Islet precursor cell (in vitro differentiated cells): Measurements from ENCODE around the gene SPATA17.

ENCODE experiments used
- DNase-seq: peaks from one replicate; pipeline ENCODE4 v3.0.0-alpha.2; 2018

The SPATA17 gene

DNA sequence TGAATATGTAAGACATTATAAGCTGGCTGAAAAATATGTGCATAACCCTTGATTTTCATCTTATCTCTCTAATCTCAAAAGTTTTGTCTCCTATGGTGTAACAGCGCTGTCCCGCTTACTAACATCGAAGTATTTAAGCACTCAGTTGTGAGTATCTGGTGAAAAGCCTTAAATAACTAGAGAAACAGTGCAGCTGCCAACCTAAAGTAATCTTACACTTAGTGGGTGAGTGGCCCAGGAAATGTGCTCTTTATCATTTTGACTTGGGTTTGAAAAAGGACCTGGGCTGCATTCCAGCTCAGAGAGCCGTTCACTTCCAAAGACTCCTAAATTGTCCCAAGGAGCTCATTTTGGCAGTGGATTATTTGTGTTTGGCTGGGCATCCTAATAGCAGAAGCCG is 225.9 kb downstream of the SPATA17 start:
- DNase-seq: no peak

DNA sequence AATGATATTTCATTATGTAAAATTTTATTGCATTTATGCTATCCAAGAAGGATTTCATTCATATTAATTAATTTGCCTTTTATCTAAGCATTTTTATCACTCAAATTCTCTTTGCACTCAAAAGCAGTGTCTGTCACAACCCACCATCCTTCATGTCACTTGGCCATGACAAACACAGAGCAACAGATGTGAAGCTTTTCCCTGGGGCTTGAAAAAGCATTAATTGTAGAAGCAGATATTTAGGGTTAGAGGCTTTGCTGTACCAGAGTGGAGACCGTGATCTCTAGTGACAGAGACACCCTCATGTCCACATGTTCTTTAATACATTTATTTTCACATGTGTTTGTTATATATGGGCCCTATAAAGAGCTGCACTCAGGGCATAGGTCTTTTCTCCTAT is 230.5 kb downstream of the SPATA17 start:
- DNase-seq: no peak

DNA sequence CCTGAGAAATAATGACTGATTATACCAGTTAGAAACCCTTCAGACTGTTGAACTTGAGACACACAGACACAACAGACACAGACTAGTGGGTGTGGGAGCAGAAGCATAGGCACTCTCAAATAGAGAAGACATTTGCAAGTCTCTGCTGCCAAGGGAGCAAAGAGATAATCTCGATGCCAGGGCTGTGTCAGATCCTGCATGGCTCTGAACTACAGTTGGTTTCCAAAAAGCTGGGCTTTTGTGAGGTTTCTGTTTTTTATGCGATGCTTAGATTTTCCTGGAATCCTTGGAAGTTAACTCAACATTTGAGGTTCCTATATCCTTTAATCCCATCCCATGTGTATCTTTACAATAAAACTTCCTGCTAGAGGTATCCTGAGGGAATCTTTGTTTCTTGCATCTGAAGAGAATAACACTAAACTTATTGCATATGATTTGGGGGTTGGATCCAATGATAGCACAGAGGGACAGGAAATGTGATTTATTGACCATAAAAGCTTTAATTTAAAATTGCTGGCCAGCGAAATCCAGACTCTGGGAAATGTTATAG is 236.4 kb downstream of the SPATA17 start:
- no peak for DNase-seq

DNA sequence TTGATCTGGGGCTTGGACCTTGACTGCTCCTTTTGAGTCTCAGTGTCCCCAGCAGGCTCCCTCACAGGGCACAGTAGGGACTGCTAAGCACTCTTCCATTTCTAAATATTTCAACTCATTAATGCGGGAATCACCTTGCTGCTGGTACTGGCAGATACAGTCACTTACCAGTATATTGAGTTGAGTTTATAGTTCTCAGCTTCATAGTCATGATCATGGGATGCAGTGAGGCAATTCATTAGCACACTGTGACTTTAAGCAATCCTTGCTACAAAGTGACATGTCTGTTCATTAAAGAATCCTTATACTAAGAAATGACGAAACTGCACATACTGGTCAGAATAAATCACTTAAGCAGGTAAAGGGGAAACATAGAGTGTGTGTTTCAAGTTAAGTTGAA is 240.8 kb downstream of the SPATA17 start:
- DNase-seq: no peak

DNA sequence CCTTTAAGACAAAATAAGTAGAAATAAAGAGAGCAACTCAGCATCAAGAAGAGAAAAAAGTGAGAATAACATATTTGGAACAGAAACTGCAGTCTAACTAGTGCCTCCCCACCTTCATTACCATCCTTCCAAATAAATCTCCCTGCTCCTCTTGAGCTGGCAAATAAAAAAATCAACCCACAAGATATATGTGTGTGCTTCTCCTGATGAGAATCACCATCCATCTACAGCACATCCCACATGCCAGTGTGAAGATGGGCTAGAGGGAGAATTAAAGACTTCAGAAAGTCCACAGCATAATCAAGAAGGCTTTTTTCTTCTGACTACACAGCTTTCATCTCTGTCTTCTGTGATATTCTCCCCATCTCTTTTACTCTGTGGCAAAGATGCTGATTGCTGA is 244.1 kb downstream of the SPATA17 start:
- DNase-seq: no peak

DNA sequence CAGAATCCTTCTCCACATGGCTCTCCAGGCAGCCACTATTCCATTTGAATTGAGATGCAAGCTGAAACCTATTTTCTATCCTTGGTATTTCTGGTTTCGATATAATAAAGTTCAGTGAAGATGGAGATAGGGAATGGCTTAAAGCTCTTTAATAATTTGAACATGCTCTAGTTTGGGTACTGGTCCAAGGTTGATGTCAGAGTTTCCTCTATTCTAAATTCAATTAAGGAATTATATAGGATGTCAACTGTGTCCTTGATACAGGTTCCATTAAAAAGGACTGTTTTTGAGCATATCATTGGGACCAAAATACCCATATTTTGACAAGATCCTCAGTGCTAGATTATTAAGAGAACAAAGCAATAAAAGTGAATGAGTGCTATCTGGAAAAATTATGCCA is 245.3 kb downstream of the SPATA17 start:
- no peak for DNase-seq

DNA sequence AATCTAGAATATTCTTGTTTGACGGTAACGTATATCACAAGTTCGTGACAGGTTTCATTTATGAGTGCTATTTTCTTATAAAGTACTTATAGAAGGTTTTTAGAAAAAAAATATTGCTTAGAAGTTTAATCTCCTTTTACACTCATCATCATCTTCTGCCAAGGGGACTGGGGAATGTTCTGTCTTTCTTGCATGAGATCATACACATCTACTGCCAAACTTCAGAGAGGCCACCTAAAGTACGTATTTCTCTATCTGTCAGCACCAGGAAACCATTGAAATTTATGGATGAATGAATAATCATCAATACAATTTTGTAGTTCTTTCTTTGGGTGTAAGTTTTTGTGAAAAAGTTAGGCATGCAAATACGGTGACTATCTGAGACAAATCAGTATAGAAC is 245.8 kb downstream of the SPATA17 start:
- DNase-seq: no peak

DNA sequence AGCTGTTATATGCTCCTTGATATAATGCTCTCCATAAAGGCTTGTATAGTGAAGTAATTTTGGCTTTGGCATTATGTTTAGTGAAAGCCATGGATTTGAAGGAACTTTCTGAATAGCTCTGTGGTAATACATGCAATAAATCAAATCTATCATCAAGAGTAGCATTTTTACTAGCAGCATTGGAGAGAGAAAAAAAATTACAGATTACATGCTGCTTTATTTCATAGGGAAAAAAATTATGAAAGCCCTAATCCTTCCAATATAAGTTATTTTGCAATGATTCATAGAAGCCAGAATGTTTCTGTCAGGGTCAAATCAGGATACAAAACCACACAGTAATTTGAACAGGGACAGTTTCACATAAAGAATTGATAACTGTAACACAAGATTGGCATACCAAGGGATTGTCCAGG is 250.0 kb downstream of the SPATA17 start:
- no peak for DNase-seq

DNA sequence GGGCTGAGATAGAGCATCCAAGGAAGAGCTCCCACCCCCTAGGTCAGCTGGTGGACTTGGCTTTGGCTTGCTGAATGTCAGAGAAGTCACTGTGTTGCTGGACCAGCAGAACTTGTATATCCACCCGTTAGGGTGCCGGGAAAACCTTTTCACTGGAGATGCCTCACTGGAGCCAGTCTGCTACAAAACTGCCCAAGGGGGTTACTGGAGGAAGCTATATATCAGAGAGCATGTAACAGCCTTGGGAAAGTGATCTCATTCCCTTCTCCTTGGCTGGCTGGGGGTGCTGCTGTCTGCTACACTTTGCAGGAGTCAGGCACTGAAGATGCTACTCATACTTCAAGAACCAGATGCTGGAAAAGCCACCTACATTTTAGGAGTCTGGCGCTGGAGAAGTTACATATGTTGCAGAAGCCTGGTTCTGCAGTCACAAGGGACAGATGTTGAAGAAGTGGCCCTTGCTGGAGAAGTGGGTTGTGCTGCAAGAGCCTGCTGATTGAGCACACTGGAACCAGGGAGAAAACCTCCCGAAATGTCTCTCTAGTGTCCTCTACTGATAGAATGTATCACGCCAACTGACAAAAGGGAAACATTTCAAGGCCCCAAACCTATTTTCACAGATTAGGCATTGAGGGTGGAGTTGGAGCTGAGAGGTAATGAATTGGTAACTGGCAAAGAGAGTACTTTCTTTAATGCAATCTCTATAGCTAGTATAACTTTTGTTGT is 250.6 kb downstream of the SPATA17 start:
- DNase-seq: peak; percentile 87

DNA sequence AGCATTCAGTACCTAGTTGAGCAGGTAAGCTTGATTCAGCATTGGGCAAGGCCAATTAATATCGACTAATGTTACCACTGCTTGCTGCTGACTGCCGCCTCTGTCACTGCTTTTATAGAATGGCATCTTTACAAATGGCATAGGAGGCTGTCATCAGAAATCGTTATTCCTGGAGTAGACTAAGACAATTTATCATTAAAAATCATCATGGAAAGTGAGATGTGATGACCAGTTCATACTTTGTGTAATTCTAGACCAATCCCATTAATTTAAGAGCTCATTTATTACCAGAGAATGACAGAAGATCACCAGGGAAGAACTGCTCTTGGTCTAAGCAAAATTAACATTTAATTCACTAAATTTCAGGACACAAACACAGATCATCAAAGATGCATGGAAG is 254.0 kb downstream of the SPATA17 start:
- no peak for DNase-seq

DNA sequence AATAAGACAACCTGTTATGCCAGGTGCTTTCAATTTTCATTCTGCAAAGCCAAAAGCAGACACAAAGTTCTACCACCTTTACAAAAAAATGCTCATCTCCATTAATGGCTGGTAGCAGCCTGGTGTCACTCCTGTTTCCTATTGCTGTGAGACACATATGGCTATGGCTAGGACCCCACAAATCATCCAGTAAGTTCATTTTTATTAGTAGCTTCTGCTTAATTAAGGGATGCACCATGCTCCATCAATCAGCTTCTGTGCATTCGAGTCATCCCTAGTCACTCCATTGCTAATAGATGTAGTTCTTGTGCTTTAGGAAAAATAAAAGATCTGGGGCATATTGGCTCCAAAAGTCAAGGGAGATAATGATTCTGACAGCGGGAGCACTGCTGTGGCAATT is 257.2 kb downstream of the SPATA17 start:
- DNase-seq: no peak

DNA sequence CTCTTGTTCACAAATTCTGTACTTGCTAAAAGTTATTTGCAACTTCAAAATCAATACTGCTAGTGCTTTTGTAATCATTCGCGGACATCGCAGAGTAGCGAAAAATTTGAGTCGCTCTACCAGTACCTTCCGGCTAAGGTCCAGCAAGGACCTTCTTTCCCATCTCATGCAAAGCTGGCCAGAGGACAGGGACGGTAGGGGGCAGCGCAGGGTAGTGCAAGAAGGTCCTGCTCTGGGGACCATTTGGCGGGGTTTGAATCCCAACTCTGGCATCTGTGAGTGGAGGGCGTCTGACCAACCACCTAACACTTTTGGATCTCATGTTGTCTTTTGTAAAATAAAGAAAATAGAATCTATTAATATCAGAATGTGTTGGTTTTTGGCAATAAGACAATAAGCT is 258.3 kb downstream of the SPATA17 start:
- peak; percentile 83 for DNase-seq

DNA sequence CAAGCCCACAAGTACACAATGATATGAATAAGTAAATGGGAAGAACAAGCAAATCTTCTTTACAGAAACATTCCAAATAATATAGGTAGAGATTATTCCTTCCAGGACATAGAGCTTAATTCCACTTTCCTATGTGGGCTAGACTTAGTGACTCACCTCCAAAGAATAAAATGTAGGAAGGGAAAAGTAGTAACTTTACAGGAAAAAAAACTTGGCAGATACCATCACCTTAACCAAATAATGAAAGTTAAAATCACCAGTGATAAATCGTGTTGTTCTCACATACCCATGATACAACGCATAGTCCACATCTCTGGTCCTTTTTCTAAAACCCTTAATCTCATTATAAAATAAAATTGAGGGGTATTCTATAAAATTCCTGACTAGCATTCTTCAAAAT is 260.8 kb downstream of the SPATA17 start:
- no peak for DNase-seq

DNA sequence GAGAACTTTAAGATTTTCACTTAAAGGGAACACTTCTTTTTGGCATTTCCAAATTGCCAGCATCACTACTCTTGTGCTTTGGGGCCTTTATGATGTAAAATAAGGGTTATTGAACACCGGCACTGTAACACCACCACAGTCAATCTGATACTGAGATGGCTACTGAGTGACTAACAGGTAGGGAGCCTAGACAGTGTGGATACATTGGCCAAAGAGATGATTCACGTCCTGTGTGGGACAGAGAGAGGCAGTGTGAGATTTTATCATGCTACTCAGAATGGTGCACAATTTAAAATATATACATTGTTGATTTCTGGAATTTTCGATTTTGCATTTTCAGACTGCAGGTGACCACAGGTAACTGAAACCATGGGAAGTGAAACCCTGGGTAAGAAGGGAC is 261.6 kb downstream of the SPATA17 start:
- DNase-seq: no peak

DNA sequence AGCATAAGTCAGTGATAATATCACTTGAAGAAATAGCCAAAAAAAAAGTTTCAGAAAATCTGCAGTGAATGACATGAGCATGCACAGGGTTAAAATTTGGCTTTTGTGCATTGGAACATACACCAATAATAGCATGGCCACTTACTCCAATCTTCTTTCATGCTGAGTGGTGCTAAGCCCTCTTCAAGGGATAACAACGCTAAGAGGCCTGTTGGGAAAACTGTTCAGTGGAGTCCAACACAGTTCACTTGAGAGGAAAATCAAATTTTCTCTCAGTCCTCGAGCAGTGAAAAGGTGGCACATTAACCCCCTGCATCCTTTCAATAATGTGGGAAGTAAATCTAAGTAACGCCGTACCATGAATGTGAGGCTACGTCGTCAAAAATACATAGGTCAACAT is 264.7 kb downstream of the SPATA17 start:
- DNase-seq: no peak

DNA sequence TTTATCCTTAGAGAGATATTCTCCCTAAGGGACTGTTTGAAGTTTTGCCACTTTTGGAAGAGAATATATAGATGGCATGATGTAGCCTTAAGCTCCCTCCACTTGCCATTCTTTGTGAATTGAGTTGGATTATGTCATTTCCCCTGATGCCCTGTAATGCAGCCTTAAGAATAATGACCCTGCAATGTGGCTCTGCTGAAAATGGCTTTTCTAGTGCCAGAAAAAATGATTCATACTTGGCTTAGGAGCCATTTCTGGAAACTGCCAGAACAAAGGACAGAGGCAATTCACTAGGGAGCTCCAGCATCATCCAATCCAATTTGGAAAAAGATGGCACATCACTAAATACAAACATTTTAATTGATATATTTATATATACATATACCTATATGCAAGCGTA is 265.3 kb downstream of the SPATA17 start:
- no peak for DNase-seq

DNA sequence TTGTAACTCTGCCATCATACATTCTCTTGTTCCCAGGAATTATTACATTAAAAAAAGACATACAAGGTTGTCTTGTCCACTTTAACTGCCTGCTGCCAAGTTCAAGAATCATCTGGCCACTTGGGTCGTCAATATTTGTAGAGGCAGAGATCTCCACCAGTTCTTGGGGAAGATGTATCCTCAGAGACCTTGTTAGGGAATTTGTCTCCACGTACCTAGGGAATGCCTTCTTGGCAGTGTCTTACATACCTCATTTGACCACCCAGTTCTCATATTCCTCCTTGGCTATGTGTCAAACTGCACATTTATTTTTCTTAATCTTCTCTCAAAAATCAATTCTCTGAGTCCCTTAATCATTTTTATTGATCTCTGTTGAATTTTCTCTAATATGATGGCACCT is 266.0 kb downstream of the SPATA17 start:
- DNase-seq: no peak

DNA sequence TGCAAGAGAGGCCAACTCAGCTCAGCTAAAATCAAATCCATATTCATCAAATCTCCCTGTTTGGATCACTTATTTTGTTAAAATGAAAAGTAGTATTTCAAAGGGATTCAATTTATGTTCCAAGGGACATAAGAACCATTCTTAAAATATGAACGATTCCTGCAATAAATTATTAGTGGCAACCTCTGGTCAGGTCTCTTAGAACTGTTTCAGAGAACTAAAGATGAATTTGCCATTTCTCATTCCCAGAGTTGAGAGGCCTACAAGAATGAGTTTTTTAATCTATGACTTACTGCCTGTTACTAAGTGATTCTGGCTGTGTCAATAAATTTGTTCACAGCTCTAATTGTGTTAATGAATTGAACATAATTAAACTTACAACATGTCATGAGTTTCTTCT is 268.5 kb downstream of the SPATA17 start:
- DNase-seq: no peak

DNA sequence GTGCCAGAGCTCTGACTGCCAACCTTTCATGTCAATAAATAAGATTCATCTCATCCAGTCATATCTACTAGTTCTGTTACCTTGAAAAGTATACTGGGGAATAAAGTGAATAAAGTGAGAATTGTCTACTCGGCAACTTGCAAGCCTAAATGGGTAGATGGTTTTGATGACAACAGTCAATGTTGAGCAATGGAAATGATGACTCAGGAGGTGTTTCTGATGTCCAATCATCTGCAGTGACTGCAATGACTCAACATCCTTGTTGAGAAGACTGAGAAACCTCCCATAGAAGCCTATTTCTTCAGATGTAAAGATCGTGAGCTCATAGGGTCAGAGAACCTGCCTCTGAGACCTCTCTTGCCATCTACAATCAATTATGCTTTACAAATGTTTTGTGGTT is 276.4 kb downstream of the SPATA17 start:
- no peak for DNase-seq

DNA sequence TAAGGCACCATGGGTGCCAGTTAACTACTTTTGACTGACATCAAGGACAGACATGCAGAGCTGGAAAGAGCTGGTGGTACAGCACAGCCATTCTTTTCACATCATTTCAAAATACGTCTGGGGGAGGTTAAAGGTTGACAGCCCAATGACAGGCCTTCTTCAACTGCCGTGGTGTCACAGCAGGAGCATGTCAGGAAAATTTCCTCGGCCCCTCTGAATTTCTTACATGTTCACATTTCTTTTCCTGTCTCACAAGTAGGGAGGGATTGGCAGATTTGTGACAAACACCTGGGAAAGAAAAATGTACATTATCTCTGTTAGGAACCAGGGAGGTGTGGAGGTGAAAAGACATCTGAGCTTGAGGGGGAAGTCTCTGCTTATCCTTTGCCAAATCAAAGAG is 279.1 kb downstream of the SPATA17 start:
- no peak for DNase-seq

DNA sequence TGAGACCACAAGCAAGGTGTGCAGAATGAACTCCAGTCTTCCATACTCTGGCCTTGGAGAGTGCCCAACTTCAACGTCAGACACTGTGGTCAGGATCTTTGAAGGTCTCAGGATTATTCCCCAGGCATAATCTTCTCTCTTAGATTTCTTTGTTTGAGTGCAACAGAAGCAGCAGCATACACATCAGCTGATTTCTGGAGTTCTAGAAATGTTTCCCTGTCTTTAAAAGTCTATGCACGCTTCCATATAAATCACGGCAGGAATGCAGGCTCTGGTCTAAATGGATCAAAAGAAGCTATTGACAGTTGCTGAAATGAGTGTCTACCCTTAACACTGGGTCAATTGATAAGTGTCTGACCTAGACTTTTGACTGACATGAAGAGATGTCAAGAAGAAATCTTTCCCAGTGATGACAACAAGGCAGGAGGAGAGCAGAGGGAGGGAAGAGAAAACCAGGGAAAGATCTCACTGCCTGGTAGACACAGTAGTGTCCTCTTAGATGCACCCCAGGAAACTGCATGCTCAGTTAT is 279.7 kb downstream of the SPATA17 start:
- DNase-seq: no peak

DNA sequence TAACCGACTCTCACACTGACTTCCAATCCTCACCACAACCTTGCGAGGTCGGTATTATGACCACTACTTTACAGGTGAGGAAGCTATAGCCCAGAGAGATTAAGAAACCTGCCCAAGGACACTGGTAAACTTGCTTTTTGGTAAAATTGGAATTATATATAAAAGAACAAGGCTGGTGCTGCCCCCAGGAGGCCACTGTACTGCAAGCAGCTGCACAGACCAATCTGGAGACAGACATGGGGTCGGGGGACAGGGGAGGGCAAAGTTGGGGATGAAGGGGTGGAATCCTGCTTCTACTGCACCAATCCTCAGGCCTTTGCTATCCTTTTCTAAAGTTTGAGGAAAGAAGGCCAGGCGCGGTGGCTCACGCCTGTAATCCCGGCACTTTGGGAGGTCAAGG is 280.8 kb downstream of the SPATA17 start:
- no peak for DNase-seq

DNA sequence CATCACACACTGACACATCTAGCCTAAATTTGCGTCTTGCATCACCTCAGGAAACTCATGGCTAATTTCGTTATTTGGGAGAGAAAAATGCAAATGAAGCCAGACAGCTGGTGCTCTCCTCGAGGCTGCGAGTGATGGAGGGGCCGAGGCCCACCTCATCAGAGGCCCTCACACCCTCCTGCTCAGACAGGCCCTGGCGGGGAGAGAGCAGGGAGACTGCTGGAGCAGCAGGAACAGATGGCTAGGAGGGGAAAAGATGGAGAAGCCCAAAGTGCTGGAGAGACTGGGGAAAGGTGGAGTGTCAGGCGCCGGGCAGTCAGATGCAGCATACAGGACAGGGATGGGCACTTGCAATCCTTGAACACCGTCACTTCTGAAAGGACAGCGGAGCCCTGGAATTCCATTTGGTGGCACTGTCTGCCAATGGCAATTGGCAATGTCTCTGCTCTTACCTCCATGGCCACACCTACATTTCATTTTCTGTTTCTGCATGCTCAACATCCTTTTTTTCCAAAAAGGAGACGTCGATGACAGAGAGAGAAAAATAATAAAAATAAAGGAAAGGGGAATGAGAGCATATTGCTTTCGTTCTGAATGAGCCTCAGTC is 286.2 kb downstream of the SPATA17 start:
- no peak for DNase-seq

DNA sequence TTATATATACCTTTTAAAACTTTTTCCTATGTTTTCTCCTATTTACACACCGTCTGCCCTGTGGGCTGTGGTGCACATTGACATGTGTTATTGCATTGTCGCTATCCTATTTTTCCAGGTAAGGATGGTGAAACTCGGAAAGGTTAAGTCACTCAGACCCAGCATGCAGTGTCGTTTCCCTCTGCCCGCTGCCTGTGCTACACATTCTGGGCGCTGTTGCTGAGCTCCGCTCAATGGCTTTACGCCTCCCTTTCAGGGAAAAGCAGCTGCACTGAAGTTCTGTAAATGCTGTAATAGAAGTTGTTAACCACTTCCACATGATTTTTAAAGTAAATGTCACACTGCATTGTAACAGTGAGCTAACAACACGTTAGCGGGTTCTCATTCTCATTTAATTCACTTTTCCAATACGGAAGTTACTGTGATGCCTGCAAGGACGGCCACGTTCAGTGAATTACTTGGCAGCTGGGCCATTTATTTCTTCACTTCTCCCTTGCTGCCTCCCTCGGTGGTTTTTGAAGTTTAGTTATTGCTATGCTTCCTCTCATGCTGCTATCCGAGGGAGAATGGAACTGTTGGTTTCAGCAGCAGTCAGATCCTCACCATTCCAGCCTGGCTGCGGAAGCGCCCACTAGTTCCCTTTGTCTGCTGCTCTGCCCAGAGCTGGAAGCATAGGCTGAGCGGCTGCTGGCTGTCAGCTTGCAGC is 288.7 kb downstream of the SPATA17 start:
- DNase-seq: no peak
